22Rv1 (cell line): ENCODE results near the gene DCX.

Source experiments
- H3K27ac ChIP-seq: fragments of 450-650 bp; 2 replicates; pipeline ENCODE4 v1.5.1; 2017
- ZFX ChIP-seq: fragments of 450-650 bp; IDR thresholded peaks from 2 replicates; pipeline ENCODE4 v1.6.1; 2017; ENCODE audit warnings: antibody characterized with exemption, borderline replicate concordance
- TF ChIP-seq, protein P1 (sequence below): fragments of 450-650 bp; IDR thresholded peaks from 2 replicates; pipeline ENCODE4 v1.5.1; 2017; ENCODE audit warnings: mild to moderate bottlenecking

DCX gene

DNA sequence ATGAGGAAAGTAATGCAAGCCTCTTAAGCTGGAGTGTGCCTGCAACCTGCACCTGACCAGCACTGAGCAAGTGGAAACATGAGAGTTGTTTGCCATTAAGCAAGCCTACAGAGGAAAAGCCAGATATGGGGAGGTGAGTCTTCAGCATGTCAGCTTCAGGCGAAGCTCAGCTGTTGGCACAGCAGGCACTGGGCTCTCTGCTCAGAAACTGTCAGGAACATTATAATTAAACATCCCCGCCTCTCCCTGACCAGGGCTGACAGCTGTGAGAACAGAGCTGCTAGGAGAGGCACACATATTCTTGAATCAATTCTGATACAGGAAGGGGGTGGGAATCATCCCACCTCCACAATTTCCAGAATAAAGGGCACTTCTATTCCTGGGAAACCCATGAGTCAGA, 19.0 kb upstream of the DCX start:
- no peak overlapping the region for H3K27ac ChIP-seq
- TF ChIP-seq ZFX: no peak
- TF ChIP-seq, protein P1, sequence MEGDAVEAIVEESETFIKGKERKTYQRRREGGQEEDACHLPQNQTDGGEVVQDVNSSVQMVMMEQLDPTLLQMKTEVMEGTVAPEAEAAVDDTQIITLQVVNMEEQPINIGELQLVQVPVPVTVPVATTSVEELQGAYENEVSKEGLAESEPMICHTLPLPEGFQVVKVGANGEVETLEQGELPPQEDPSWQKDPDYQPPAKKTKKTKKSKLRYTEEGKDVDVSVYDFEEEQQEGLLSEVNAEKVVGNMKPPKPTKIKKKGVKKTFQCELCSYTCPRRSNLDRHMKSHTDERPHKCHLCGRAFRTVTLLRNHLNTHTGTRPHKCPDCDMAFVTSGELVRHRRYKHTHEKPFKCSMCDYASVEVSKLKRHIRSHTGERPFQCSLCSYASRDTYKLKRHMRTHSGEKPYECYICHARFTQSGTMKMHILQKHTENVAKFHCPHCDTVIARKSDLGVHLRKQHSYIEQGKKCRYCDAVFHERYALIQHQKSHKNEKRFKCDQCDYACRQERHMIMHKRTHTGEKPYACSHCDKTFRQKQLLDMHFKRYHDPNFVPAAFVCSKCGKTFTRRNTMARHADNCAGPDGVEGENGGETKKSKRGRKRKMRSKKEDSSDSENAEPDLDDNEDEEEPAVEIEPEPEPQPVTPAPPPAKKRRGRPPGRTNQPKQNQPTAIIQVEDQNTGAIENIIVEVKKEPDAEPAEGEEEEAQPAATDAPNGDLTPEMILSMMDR: no peak

- TF ChIP-seq ZFX: no peak
- TF ChIP-seq, protein P1: no peak
- H3K27ac ChIP-seq: no peak overlapping the region
These were observed 435 bp downstream of the DCX start for GRCh38 chrX:111411557-111411956.

- no peak overlapping the region for H3K27ac ChIP-seq
- TF ChIP-seq, protein P1: no peak
- TF ChIP-seq ZFX: no peak
These were observed 1.4 kb downstream of the DCX start for GRCh38 chrX:111410590-111411078.

- no peak overlapping the region for H3K27ac ChIP-seq
- TF ChIP-seq, protein P1: no peak
- no peak for TF ChIP-seq ZFX
These were observed 2.7 kb downstream of the DCX start for GRCh38 chrX:111409326-111409725.

DNA sequence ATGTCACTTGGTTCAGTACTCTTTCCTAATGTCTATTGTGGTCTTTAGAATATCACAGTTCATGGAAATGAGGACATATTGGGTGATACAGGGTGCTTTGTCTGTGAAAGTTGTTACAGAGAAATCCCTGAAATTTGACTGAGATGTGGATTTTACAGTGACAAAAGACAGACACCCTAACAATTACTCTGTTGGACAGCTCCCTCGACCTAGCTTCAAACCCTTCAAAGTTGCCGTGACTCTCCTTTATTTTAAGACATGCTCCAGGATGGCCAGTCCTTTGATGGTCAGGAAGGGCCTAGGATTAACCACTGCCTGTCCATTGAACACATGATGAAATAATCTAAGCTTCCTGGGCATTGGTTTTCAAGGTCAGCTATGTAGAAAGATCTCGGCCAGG, 4.0 kb downstream of the DCX start:
- no peak overlapping the region for H3K27ac ChIP-seq
- TF ChIP-seq, protein P1: no peak
- no peak for TF ChIP-seq ZFX

GRCh38 chrX:111402344-111402743, 9.6 kb downstream of the DCX start:
- H3K27ac ChIP-seq: no peak overlapping the region
- TF ChIP-seq, protein P1: no peak
- TF ChIP-seq ZFX: no peak

- TF ChIP-seq, protein P1: no peak
- no peak for TF ChIP-seq ZFX
- no peak overlapping the region for H3K27ac ChIP-seq
These were observed 16.8 kb downstream of the DCX start for GRCh38 chrX:111395149-111395548.
